HG02571 (cell line): ENCODE data around the gene PIK3C2B.

Experiments
- ATAC-seq: cut with Tn5 transposase; IDR thresholded peaks from one replicate; pipeline ENCODE4 v1.9.1; 2021; ENCODE audit warnings: mild to moderate bottlenecking, moderate library complexity; ENCODE audit not compliant: unreplicated experiment

Gene PIK3C2B

GRCh38 chr1:204463125-204464060 lies 31.2 kb downstream of the PIK3C2B start:
- ATAC-seq: no peak

GRCh38 chr1:204462229-204462561 lies 32.4 kb downstream of the PIK3C2B start:
- no peak for ATAC-seq

- ATAC-seq: no peak
These were observed 33.0 kb downstream of the PIK3C2B start for GRCh38 chr1:204461331-204462228.

DNA sequence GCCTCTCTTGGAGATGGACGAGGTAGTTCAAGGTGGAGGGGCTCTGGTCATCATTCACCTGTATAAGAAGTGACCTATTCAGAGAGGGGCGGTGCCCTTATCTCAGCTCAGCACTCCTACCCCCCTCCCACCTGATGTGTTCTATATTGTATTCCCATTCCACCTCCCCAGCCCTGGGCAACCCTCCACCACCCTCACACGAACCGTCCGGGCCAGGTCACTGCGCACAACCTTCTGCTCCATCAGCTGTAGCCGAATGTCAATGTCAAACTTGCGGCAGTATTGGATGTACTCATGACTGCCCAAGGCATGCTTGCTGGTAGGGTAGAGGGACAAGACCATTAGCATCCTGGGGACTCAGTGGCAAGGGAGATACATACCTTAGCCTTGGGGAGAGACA lies 34.3 kb downstream of the PIK3C2B start:
- no peak for ATAC-seq

- ATAC-seq: no peak
These were observed 34.9 kb downstream of the PIK3C2B start for GRCh38 chr1:204459706-204460105.

DNA sequence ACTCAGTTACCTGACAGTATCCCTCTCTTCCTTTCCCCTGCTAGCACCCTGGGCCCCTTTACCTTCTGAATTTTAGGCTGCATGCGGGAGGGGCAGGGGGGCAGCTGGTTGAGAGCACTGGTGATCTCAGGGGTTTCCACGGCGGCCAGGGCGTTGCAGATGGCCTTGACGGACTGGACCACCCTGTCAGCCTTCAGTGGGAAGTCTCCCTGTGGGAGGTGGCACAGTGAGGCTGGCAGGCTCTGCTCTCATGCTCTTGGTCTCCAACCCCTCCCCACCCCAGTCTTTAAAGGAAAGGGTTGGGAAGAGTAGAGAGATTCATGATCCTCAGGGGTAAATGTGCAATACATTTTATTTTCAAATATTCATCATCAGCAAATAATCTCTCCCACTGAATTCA lies 36.9 kb downstream of the PIK3C2B start:
- ATAC-seq: no peak

- no peak for ATAC-seq
These were observed 37.7 kb downstream of the PIK3C2B start for GRCh38 chr1:204456826-204457442.

DNA sequence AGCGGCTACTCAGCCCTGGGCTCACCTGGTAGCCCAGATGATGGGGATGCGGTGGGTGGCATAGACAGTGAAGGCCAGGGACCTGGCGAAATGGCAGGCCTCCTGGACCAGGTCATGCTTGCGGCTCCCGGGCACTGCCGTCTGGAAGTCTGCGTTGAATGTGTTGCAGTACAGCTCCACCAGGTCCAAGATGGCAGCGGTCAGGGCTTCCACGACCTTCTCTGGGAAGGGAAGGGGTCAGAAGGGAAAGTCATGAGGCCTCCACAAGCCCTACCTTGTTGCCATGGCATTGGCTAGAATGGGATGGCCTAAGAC lies 38.8 kb downstream of the PIK3C2B start:
- ATAC-seq: no peak

- no peak for ATAC-seq
These were observed 39.4 kb downstream of the PIK3C2B start for GRCh38 chr1:204455063-204455830.

DNA sequence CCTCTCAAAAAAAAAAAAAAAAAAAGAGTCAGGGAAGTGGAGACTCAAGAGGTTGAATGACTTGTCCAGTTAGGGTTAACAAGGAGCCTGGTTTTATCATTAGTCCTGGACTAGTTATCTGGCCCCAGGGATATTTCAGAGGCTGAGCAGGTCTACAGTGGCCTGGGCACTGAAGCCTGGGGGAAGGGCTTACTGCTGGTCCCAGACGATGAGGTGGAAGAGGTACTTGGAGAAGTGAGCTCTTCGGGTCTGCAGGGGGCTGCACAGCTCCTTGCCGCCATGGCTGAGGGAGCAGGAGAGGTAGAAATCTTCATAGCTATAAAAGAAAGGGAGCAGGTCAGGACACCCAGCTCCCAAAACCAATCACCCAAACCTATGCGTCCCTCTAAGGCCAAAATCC lies 40.1 kb downstream of the PIK3C2B start:
- ATAC-seq: no peak

DNA sequence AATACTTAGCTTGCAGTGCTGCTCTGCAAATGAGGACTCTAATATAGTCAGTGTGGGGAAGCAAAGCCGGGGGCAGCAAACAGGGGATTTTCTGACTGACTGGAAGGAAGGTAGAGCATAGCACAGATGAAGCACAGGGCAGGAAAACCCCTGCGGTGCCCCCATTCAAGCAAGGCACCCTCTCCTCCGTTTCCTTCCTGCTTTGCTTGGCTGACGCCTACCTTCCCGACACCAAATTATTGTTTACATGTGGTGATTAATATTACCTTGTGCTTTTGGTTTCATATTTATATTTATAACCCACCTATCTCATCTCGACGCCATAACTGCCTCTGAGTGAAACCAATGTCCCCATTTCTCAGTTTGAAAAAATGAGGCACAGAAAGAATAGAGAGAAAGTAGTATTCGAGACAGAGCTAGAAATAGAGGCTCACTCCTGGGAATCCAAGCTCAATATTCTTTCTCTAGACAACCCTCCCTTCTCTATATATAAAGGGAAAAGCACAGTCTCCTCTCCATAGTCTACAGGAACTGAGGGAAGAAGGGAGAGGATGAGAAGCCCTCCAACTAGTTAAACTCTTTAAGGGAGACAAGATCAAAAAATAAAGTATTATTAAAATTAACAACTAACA lies 41.3 kb downstream of the PIK3C2B start:
- peak; percentile 59 for ATAC-seq

DNA sequence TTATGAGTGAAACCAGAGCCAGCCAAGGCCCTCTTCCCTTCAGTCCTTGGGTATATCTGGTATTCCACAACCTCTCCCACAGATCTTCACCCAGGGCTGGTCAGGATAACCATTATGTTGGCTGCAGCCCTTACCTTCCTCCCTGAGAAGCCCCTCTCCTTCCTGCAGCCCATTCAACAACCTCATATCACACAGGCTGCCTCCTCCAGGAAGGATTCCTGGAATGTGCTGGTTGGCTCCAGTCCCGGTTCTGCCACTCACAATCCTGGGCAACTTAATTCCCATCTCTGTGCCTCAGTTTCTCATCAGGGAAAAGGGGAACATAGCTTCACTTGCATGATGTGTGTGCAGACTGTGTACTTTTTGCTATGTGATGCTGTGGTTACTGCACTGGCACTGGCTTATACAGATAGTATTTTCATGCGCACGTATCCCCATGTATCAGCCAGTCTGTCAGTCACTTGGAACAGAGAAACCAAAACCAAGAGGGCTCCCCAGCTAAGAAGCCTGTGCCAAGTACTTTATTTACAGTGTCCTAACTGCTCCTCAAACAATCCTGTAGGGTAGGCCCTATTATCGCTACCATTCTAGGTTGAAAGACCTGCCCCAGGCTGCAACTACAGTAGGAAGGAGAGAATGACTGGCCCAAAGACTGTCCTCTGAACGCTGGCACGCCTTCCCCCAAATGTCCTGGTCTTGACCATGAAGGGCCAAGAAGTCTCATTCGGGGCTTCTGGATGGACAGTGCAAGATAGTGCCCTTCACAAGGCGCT lies 43.1 kb downstream of the PIK3C2B start:
- no peak for ATAC-seq

- no peak for ATAC-seq
These were observed 43.9 kb downstream of the PIK3C2B start for GRCh38 chr1:204450461-204451257.

DNA sequence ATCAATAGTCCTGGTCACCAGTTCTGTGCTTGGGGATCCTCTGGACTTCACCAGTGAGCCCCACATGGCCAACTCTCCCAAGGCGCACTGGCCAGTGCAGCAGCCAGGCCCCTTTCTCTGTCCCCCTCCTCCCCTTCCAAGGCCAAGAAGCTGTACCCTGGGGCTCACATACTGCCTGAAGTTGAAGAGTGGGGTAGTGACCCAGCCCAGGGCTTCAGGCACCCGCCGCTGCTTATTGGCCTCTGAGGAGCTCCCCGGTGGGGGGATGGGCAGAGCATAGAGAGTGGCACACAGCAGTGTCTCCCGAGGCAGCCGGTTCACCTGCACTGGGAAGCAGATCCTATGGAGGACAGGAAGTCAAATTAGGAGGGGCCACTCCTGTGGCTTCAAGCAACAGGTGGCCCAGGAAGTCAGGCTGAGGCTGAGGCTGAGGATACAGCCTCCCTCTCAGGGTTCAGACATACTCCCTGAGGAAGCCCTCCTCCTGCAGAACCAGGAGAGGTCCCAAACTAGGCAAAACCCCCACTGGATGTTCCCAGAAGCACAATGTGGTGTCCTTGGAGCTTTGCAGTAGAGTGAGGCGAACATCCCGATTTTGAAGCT lies 44.8 kb downstream of the PIK3C2B start:
- no peak for ATAC-seq

GRCh38 chr1:204448991-204449677 lies 45.5 kb downstream of the PIK3C2B start:
- no peak for ATAC-seq

DNA sequence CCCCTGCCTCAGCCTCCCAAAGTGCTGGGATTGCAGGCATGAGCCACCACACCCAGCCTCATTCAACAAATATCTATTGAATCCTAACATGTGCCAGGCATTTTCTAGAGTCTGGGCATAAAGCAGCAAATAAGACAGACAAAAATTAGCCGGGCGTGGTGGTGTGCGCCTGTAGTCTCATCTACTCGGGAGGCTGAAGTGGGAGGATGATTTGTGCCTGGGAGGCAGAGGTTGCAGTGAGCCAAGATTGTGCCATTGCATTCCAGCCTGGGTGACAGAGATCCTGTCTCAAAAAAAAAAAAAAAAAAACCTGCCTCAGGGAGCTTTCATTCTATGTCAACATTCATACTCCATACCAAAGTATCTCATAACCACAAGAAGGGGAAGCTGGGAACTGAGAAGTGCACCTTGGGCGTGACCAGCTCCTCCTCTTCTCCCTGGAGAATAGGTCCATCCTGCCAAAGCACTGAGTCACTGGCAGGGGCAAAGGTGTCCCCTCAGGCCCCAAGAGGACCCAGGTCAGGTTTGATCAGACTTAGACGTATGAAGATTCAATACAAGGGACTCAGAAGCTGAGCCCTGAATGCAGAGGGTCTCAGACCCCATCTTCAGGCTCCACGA lies 46.2 kb downstream of the PIK3C2B start:
- no peak for ATAC-seq

DNA sequence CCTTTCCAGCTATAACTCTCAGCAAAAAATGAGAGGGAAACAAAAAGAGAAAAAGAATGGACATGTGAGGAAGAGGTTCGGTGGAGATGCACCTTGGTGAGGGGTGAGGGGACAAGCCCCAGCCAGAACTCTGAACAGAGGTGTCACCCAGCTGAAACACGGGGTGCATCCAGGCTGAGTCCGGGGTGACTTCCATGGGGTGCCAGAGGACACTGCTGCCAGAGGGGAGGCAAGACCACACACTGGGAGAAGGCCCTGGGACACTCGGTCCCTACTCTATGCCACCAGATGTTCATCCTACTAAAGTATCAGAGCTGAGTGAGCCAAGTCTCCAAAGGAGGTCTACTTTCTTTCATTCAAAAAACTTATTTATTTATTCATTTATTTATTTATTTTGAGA lies 46.9 kb downstream of the PIK3C2B start:
- ATAC-seq: no peak
